Caco-2 (cell line): Measurements from ENCODE around the gene HARS1. TPM values are rescaled to one million over a fixed set of nuclear protein-coding genes. Genes with fewer than 3 reads are reported as not detected.

Source experiments
- BruUV-seq: library from RNA; stranded (reverse); fragments of 400-500 nt; replicated peaks from 2 replicates; lab custom pipeline; 2021; lab: Mats Ljungman, UMichigan
- CTCF ChIA-PET: fragments of 300-600 bp; sonication (Branson Sonifier 250); formaldehyde crosslinking; loops from one replicate; lab custom pipeline; 2022; ENCODE audit warnings: antibody characterized with exemption; lab: Charles Lee
- POLR2A ChIA-PET: fragments of 300-600 bp; sonication (Branson Sonifier 250); formaldehyde crosslinking; loops from one replicate; lab custom pipeline; 2022; ENCODE audit warnings: antibody characterized with exemption; lab: Charles Lee
- DNase-seq, 2 experiments: peaks; one replicate each; pipeline versions ENCODE4 v3.0.0 to v3.0.0-alpha.2; 2020 to 2022
- H3K27me3 ChIP-seq: replicated peaks from 2 replicates; pipeline ENCODE4 v1.6.0; 2011; ENCODE audit warnings: low read length; ENCODE audit not compliant: control insufficient read depth, insufficient read depth
- H3K36me3 ChIP-seq: 2 replicates; pipeline ENCODE4 v1.5.1; 2011; ENCODE audit warnings: low read length; ENCODE audit not compliant: control insufficient read depth, insufficient read depth
- H3K4me1 ChIP-seq: fragments of 250-450 bp; sonication (Bioruptor Pico); 2 replicates; pipeline ENCODE4 v1.5.1; 2020; ENCODE audit warnings: mild to moderate bottlenecking
- H3K4me3 ChIP-seq: 2 replicates; pipeline ENCODE4 v1.5.1; 2011; ENCODE audit warnings: low read depth, mild to moderate bottlenecking, control low read depth, low read length
- H3K9me3 ChIP-seq: fragments of 250-450 bp; sonication (Bioruptor Pico); 2 replicates; pipeline ENCODE4 v1.5.1; 2020; ENCODE audit warnings: mild to moderate bottlenecking, moderate library complexity
- H3K27ac Mint-ChIP-seq: one replicate; pipeline ENCODE4 v1.8.0; 2022; ENCODE audit warnings: mixed read lengths; ENCODE audit not compliant: unreplicated experiment
- H3K27me3 Mint-ChIP-seq: one replicate; pipeline ENCODE4 v1.8.0; 2022; ENCODE audit warnings: mixed read lengths; ENCODE audit not compliant: insufficient read depth, unreplicated experiment
- H3K36me3 Mint-ChIP-seq: one replicate; pipeline ENCODE4 v1.8.0; 2022; ENCODE audit warnings: mild to moderate bottlenecking, mixed read lengths; ENCODE audit not compliant: insufficient read depth, unreplicated experiment
- H3K4me1 Mint-ChIP-seq: one replicate; pipeline ENCODE4 v1.8.0; 2022; ENCODE audit warnings: low read depth, mixed read lengths; ENCODE audit not compliant: unreplicated experiment
- H3K4me3 Mint-ChIP-seq: one replicate; pipeline ENCODE4 v1.8.0; 2022; ENCODE audit warnings: mild to moderate bottlenecking, moderate library complexity, mixed read lengths; ENCODE audit not compliant: unreplicated experiment
- H3K9me3 Mint-ChIP-seq: one replicate; pipeline ENCODE4 v1.8.0; 2022; ENCODE audit warnings: mixed read lengths; ENCODE audit not compliant: unreplicated experiment
- CTCF ChIP-seq, 2 experiments: fragments of 200-600 bp in 1 of 2; IDR thresholded peaks; 1 replicate in 1 of 2; 2 replicates in 1 of 2; pipeline versions ENCODE4 v1.5.1 to v1.8.0; 2011 to 2022; ENCODE audit warnings: antibody characterized with exemption in 1 of 2, control low read depth in 1 of 2, inconsistent platforms in 1 of 2, low read depth in 1 of 2, low read length in 1 of 2, mild to moderate bottlenecking in 1 of 2, moderate library complexity in 1 of 2; ENCODE audit not compliant: insufficient read depth in 1 of 2, severe bottlenecking in 1 of 2, unreplicated experiment in 1 of 2
- intact Hi-C: fragments of 100-400 bp; cut with micrococcal nuclease; formaldehyde crosslinking; loops from one replicate; pipeline ENCODE4 v1.10.0; 2022; ENCODE audit not compliant: unreplicated experiment
- total RNA-seq: library from RNA; stranded (reverse); gene quantifications from 2 replicates; pipeline ENCODE4 v1.2.3, GENCODE V29; 2022

The HARS1 gene
- total RNA-seq, 1 experiment from 2014 or later, result 83.5 TPM

- peak overlapping the region; percentile 96 for H3K27ac Mint-ChIP-seq
- POLR2A ChIA-PET, result interaction anchor here (0.7 to 2.7 kb wide), 3 partner anchors 10 to 81 kb away, joined by 4 to 26 read pairs (median 4); partner anchors contain the start of genes IK and NDUFA2
- peaks cover 27% of the 10 kb centered on the region for H3K36me3 Mint-ChIP-seq
- no peaks in the 10 kb centered on the region for H3K9me3 Mint-ChIP-seq
- TSS peak; percentile 86 for BruUV-seq
- peak overlapping the region; percentile 83 for H3K4me3 Mint-ChIP-seq
- CTCF ChIA-PET, result interaction anchor here (0.6 to 2.9 kb wide), 3 partner anchors 10 to 1596 kb away, joined by 3 to 10 read pairs (median 3); partner anchors contain the start of genes IK and NDUFA2
- no peaks in the 10 kb centered on the region for H3K27me3 Mint-ChIP-seq
- Histone ChIP-seq H3K4me3 (peak overlapping the region; percentile 15), H3K4me1 (peaks cover 21% of the 10 kb centered on the region), H3K36me3 (peaks cover 4% of the 10 kb centered on the region; the same call in 1 of the 2 replicates), H3K27me3 (no peaks in the 10 kb centered on the region), H3K9me3 (no peaks in the 10 kb centered on the region)
- H3K4me1 Mint-ChIP-seq, result peaks cover 27% of the 10 kb centered on the region
- TF ChIP-seq CTCF (IDR thresholded peaks at IDR 0.05; ENCODE audit: insufficient read depth in 1 of 2, low read depth in 1 of 2, low read length in 1 of 2, severe bottlenecking in 1 of 2, unreplicated experiment in 1 of 2), result no peak
- intact Hi-C loops, result loop anchor here (1.0 to 5.0 kb wide), 4 partner anchors 27 to 280 kb away; no protein-coding TSS in a partner anchor
- peak; percentile 68 to 73 for DNase-seq
Measured at GRCh38 chr5:140637371-140638100, 53.6 kb downstream of the HARS1 start.

DNA sequence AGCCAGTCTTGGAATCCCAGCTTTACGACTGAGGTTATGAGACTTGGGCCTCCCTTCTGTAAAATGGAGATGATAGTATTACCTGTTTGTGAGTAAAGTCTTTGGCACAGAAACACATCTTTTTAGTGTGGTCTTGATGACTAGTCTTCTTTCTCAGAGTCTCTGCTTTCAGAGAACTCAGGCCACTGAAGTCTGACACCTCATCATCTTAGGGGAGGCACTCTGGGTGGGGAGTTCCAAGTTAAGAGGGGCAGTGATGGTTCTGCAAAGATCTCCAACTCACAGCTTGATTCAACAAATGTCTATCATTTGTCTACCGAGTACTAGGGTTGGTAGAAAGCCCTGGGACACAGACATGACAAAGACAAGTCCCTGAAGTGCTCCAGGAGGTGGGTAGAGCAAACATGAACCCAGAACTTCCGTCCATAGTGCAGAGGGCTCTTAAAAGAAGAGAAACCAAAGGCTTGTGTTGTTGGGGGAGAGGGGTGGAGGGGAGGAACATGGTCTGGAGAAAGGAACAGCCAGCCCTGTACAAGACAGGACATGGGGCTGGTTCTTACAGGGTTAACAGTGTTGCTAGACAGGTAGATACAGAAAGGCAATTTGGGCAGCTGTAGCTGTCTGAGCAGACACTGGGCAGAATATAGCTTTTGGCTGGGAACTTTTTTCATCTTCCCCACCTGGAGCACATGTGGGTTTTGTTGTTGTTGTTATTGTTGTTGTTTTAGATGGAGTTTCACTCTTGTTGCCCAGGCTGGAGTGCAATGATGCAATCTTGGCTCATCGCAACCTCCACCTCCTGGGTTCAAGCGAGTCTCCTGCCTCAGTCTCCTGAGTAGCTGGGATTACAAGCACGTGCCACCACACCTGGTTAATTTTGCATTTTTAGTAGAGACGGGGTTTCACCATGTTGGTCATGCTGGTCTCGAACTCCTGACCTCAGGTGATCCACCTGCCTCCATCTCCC, 55.6 kb downstream of the HARS1 start:
- Mint-ChIP-seq H3K27me3 (no peaks in the 10 kb centered on the region), H3K4me3 (no peak overlapping the region), H3K36me3 (peaks cover 26% of the 10 kb centered on the region), H3K27ac (no peak overlapping the region), H3K9me3 (no peaks in the 10 kb centered on the region), H3K4me1 (peaks cover 17% of the 10 kb centered on the region)
- H3K36me3 ChIP-seq, result no peaks in the 10 kb centered on the region
- ChIA-PET POLR2A (no interaction called here), CTCF (interaction anchor here (0.6 to 1.7 kb wide), 2 partner anchors 88 to 91 kb away, joined by 3 read pairs; partner anchors contain the start of gene EIF4EBP3)
- intact Hi-C loops, result loop anchor here (5.0 kb wide), 2 partner anchors 58 to 278 kb away; no protein-coding TSS in a partner anchor
- no peaks in the 10 kb centered on the region for H3K27me3 ChIP-seq
- no TSS peak for BruUV-seq
- peaks cover 21% of the 10 kb centered on the region for H3K4me1 ChIP-seq
- DNase-seq, result no peak
- H3K9me3 ChIP-seq, result no peaks in the 10 kb centered on the region
- TF ChIP-seq CTCF (IDR thresholded peaks at IDR 0.05; ENCODE audit: insufficient read depth in 1 of 2, low read depth in 1 of 2, low read length in 1 of 2, severe bottlenecking in 1 of 2, unreplicated experiment in 1 of 2), result no peak
- H3K4me3 ChIP-seq, result no peak overlapping the region

- peaks cover 4% of the 10 kb centered on the region; the same call in 1 of the 2 replicates for H3K9me3 ChIP-seq
- H3K4me1 Mint-ChIP-seq, result peaks cover 17% of the 10 kb centered on the region
- H3K4me1 ChIP-seq, result peaks cover 21% of the 10 kb centered on the region
- no peak overlapping the region for H3K4me3 Mint-ChIP-seq
- no peaks in the 10 kb centered on the region for H3K36me3 ChIP-seq
- no peak overlapping the region for H3K4me3 ChIP-seq
- no TSS peak for BruUV-seq
- no peaks in the 10 kb centered on the region for H3K27me3 ChIP-seq
- H3K27me3 Mint-ChIP-seq, result no peaks in the 10 kb centered on the region
- peaks cover 26% of the 10 kb centered on the region for H3K36me3 Mint-ChIP-seq
- ChIA-PET POLR2A (no interaction called here), CTCF (interaction anchor here (0.6 to 1.7 kb wide), 2 partner anchors 23 to 87 kb away, joined by 3 to 4 read pairs; partner anchors contain the start of gene EIF4EBP3)
- H3K27ac Mint-ChIP-seq, result no peak overlapping the region
- intact Hi-C loops, result no loop called here
- H3K9me3 Mint-ChIP-seq, result no peaks in the 10 kb centered on the region
- no peak for TF ChIP-seq CTCF (IDR thresholded peaks at IDR 0.05; ENCODE audit: insufficient read depth in 1 of 2, low read depth in 1 of 2, low read length in 1 of 2, severe bottlenecking in 1 of 2, unreplicated experiment in 1 of 2)
- no peak for DNase-seq
Measured at GRCh38 chr5:140634103-140634502, 57.1 kb downstream of the HARS1 start.
